Activated T-helper 1 cell treated with anti-CD3 and anti-CD28 coated beads, Interleukin-12 subunit alpha, Interleukin-12 subunit beta, Interleukin-2, Interleukin-4 antibody, amounts not matched to agents 30 ng/mL and 10 ng/mL and 1 ng/mL, durations not matched to agents 14 hours and 24 hours and 36 hours (primary cell): Measurements from ENCODE around the gene SPATA45. TPM values are rescaled to one million over a fixed set of nuclear protein-coding genes. Genes with fewer than 3 reads are reported as not detected.

ENCODE experiments used
- DNase-seq: peaks from one replicate; pipeline ENCODE4 v3.0.0; 2021; ENCODE audit warnings: low spot score
- H3K27ac Mint-ChIP-seq: one replicate; pipeline ENCODE4 v1.8.0; 2021; ENCODE audit warnings: mild to moderate bottlenecking, mixed read lengths
- H3K27me3 Mint-ChIP-seq: one replicate; pipeline ENCODE4 v1.8.0; 2022; ENCODE audit warnings: mild to moderate bottlenecking, moderate library complexity, mixed read lengths; ENCODE audit not compliant: insufficient read depth
- H3K36me3 Mint-ChIP-seq: one replicate; pipeline ENCODE4 v1.8.0; 2021; ENCODE audit warnings: low read depth, mixed read lengths
- H3K4me1 Mint-ChIP-seq: one replicate; pipeline ENCODE4 v1.8.0; 2021; ENCODE audit warnings: low read depth, mixed read lengths
- H3K4me3 Mint-ChIP-seq: one replicate; pipeline ENCODE4 v1.8.0; 2021; ENCODE audit warnings: mild to moderate bottlenecking, moderate library complexity, mixed read lengths
- H3K9me3 Mint-ChIP-seq: one replicate; pipeline ENCODE4 v1.8.0; 2021; ENCODE audit warnings: mixed read lengths
- intact Hi-C: fragments of 100-400 bp; cut with micrococcal nuclease; formaldehyde crosslinking; loops from one replicate; pipeline ENCODE4 v1.15.1; 2024
- total RNA-seq: library from RNA; stranded (reverse); gene quantifications from 2 replicates; pipeline ENCODE4 v1.2.3, GENCODE V29; 2022

Gene SPATA45
- total RNA-seq, 1 donor from 2014 or later: not detected

DNA sequence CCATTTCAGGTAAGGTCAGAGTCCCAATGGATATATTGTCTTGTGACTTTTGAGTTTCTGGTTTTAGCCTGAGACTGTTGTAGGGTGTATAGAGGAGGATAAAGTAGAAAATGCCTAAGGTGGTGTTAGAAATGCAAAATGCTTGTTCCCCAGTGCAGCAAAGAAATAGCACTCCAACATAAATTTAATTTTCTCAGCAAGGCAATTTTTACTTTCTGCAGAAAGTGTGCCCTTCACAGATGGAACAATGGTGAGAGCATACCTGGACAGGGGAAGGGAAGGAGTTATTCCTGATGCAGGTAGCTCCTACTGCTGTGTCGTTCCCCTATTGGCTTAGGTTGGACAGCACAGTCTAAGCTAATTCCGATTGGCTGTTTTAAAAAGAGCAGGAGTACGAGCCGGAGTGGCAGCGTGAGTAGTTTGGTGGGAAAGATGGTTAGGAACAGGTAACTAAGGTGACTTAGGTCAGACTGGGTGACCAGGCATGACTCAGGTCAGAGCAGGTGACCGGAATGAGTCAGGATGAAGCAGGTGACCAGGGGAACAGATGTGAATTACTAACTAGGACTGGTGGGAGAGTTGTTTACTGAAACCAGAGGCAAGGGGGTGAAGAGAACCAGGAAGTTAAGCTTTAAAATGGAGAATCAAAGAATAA, 21.5 kb downstream of the SPATA45 start:
- Mint-ChIP-seq H3K4me1 (no peaks in the 10 kb centered on the region), H3K9me3 (peaks cover 20% of the 10 kb centered on the region), H3K27me3 (peaks cover 10% of the 10 kb centered on the region), H3K27ac (no peak overlapping the region), H3K4me3 (no peak overlapping the region), H3K36me3 (peaks cover 2% of the 10 kb centered on the region)
- intact Hi-C loops: no loop called here
- DNase-seq: no peak

DNA sequence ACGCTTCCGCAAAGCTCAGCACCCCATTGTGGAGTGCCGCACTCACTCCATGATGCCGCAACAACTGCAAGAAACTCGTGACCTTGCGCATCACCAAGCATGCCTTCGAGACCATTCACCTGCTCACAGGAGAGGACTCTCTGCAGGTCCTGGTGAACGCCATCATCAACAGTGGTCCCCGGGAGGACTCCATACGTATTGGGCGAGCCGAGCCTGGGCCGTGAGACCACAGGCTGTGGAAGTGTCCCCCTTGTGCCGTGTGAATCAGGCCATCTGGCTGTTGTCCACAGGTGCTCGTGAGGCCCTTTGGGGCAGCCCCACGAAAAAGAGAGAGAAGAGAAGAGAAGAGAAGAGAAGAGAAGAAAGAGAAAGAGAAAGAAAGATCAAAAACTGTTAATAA, 23.2 kb downstream of the SPATA45 start:
- peaks cover 2% of the 10 kb centered on the region for H3K36me3 Mint-ChIP-seq
- DNase-seq: no peak
- peaks cover 20% of the 10 kb centered on the region for H3K9me3 Mint-ChIP-seq
- no peak overlapping the region for H3K27ac Mint-ChIP-seq
- no peak overlapping the region for H3K4me3 Mint-ChIP-seq
- H3K4me1 Mint-ChIP-seq: peaks cover 7% of the 10 kb centered on the region
- intact Hi-C loops: no loop called here
- H3K27me3 Mint-ChIP-seq: peaks cover 10% of the 10 kb centered on the region

DNA sequence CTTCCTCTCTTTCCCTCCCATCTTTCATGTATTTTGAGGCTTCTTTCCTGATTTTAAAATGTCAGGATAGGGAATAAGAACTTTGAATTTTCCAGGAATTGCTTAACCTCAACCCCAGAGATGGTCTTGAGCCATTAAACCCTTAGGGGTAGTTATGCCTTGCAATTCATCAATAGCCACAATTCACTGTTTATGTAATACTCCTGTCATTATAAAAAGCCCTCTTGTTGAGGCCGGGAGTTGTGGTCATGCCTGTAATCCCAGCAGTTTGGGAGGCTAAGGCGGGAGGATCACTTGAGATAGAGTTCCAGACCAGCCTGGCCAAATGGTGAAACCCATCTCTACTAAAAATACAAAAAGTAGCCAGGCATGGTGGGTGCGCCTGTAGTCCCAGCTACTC, 24.5 kb downstream of the SPATA45 start:
- no peak for DNase-seq
- Mint-ChIP-seq H3K36me3 (peaks cover 4% of the 10 kb centered on the region), H3K4me1 (peaks cover 7% of the 10 kb centered on the region), H3K9me3 (peaks cover 20% of the 10 kb centered on the region), H3K27me3 (peaks cover 7% of the 10 kb centered on the region), H3K4me3 (no peak overlapping the region), H3K27ac (no peak overlapping the region)
- intact Hi-C loops: no loop called here

DNA sequence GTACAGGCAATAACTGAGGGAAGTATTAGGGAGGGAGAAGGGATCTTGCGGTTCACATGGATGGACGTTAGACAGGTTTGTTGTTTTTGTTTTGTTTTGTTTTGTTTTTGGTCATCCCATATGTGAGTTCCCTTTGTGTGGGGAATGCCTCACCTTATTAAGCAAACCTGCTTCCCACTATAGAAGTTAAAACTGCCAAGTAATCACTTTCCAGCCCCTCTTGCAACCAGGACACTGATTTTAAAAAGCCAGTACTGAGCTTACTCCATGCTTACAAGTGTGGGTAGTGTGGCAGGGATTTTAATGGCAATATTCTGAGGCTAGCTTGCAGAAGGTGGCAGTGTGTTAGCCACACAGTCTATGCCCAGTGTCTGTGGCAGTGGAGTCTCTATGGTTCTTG, 26.5 kb downstream of the SPATA45 start:
- no peak overlapping the region for H3K4me3 Mint-ChIP-seq
- no peak overlapping the region for H3K27ac Mint-ChIP-seq
- intact Hi-C loops: no loop called here
- peaks cover 4% of the 10 kb centered on the region for H3K27me3 Mint-ChIP-seq
- peaks cover 7% of the 10 kb centered on the region for H3K4me1 Mint-ChIP-seq
- peaks cover 6% of the 10 kb centered on the region for H3K36me3 Mint-ChIP-seq
- H3K9me3 Mint-ChIP-seq: peaks cover 15% of the 10 kb centered on the region
- DNase-seq: no peak

DNA sequence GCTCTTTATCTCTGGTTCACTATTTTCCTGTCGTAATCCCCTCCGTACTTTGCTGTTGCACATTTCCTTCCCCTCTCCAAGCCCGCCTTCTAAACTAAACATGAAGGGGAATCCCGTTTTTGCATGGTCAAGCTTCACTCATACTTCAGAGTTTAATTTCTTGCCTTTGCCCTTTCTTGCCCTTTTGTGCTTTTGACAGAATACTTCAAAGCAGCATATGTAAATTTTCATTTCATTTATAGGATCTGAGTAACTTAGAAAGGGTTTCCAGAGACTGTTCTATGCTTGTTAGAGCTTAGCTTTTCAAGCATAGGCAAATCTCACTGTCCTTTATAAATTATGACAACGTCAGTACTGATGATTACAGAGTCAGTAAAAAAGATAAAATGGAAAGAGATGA, 27.7 kb downstream of the SPATA45 start:
- DNase-seq: no peak
- H3K4me3 Mint-ChIP-seq: no peak overlapping the region
- H3K36me3 Mint-ChIP-seq: peaks cover 6% of the 10 kb centered on the region
- peaks cover 8% of the 10 kb centered on the region for H3K9me3 Mint-ChIP-seq
- peaks cover 7% of the 10 kb centered on the region for H3K4me1 Mint-ChIP-seq
- H3K27me3 Mint-ChIP-seq: peaks cover 4% of the 10 kb centered on the region
- intact Hi-C loops: no loop called here
- H3K27ac Mint-ChIP-seq: no peak overlapping the region

DNA sequence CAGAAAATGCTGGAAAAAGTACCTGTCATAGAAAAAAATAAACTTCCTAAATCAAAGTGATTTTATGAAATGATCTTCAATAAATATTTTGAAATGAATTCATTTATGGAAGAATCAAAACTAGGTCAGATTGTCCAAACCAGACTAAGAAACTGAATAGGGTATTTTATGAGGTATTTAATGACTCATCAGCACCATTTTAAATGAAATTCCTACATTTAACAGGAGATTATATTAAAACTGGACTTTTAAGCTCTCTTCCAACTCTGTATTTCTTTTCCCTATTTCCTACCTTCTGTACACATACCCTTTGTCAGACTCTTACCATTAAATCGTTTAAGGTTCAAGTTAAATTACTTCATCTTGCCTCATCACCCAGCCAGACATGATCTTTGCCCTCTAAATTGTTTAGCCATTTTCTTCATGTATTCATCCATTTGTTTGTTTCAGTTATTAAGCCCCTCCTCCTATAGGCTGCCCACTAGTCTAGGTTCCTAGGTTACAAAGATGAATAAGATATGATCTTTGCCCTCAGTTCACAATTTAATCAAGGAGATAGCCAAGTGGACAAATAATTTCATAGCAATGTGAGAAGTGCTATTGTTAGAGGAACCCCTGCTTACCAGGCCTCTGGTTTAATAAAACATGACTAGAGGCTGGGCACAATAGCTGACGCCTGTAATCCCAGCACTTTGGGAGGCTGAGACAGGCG, 30.7 kb downstream of the SPATA45 start:
- H3K27ac Mint-ChIP-seq: no peak overlapping the region
- DNase-seq: no peak
- H3K9me3 Mint-ChIP-seq: no peaks in the 10 kb centered on the region
- intact Hi-C loops: no loop called here
- H3K4me1 Mint-ChIP-seq: peaks cover 7% of the 10 kb centered on the region
- peaks cover 4% of the 10 kb centered on the region for H3K36me3 Mint-ChIP-seq
- peaks cover 4% of the 10 kb centered on the region for H3K27me3 Mint-ChIP-seq
- H3K4me3 Mint-ChIP-seq: no peak overlapping the region

DNA sequence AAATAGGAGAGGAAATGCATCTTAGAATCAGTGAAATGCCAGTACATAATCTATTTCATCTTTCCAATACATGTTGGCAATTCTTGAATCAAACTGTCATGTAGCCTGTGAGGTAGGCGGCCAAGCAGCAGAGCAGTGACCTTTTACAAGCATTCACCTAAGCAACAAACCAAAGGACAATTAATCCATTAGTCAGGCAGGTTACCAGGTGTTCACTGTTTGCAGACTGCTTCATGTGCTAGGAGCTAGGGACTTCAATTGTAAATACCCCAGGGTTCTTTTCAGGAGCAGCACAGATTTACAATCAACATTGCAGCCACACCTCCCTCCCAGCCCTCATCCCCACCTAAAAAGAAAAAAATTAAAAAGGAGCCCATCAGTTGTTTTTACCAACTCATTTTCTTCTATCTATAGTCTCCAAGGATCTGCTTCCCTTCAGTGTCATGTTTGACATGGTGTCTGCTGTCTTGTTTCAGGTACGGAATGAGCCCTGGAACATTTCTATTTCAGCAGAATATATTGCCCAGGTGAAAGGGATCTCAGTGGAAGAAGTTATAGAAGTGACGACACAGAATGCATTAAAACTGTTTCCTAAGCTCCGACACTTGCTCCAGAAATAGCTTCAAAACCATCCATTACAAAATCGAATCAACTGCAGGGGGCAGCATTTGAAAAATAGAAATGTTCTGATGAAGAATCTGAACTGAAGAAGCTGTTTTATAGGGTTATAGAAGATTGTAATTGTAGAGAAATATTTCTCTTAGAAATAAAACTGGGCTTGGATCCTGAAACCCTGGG, 32.7 kb downstream of the SPATA45 start:
- H3K27me3 Mint-ChIP-seq: peaks cover 4% of the 10 kb centered on the region
- intact Hi-C loops: loop anchor here (1.0 kb wide), 1 partner anchor 181 kb away; no protein-coding TSS in a partner anchor
- H3K36me3 Mint-ChIP-seq: peaks cover 4% of the 10 kb centered on the region
- DNase-seq: no peak
- no peak overlapping the region for H3K27ac Mint-ChIP-seq
- H3K4me3 Mint-ChIP-seq: no peak overlapping the region
- peaks cover 4% of the 10 kb centered on the region for H3K4me1 Mint-ChIP-seq
- H3K9me3 Mint-ChIP-seq: no peaks in the 10 kb centered on the region

DNA sequence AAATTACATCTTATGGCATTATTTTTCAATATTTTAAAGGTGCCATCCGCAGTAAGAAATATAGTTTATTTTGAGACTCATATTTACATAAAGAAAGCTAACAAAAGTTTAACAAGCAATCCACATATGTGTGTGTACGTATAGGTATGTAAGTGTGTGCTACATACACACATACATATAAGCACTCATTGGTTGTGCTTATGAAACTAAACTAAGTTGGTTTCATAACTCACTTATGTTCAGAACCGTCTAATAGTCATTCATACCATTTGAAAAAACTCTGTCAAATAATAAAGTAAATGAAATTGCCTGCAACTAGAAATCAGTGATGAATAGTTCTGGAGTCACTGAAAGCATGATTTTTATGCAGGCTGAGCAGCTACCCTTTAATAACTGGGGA, 41.7 kb downstream of the SPATA45 start:
- DNase-seq: no peak
- Mint-ChIP-seq H3K4me3 (no peak overlapping the region), H3K9me3 (no peaks in the 10 kb centered on the region), H3K27me3 (no peaks in the 10 kb centered on the region), H3K4me1 (no peaks in the 10 kb centered on the region), H3K36me3 (peaks cover 18% of the 10 kb centered on the region), H3K27ac (no peak overlapping the region)
- intact Hi-C loops: no loop called here

DNA sequence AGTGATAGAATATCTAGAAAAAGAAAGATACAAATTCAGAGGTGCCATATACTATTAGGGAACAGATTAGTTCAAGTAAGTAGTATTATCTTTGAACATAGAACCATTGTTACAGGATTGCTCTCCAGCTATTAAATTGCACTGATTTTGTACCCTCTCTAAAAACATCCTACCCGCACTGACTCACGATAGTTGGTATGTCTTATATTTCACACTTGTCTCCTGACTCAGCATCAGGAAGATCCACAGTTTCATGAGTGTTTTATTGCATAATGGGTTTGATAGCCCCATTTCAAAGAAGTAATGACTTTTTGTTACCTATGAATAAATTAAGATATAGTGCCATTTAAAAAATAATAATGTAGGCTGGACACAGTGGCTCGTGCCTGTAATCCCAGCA, 49.8 kb downstream of the SPATA45 start:
- no peak for DNase-seq
- Mint-ChIP-seq H3K27ac (no peak overlapping the region), H3K9me3 (peaks cover 4% of the 10 kb centered on the region), H3K4me1 (peaks cover 16% of the 10 kb centered on the region), H3K27me3 (no peaks in the 10 kb centered on the region), H3K4me3 (no peak overlapping the region), H3K36me3 (peaks cover 34% of the 10 kb centered on the region)
- intact Hi-C loops: loop anchor here (10.0 kb wide), 1 partner anchor 1123 kb away; the partner anchor contains the start of gene NEK2

DNA sequence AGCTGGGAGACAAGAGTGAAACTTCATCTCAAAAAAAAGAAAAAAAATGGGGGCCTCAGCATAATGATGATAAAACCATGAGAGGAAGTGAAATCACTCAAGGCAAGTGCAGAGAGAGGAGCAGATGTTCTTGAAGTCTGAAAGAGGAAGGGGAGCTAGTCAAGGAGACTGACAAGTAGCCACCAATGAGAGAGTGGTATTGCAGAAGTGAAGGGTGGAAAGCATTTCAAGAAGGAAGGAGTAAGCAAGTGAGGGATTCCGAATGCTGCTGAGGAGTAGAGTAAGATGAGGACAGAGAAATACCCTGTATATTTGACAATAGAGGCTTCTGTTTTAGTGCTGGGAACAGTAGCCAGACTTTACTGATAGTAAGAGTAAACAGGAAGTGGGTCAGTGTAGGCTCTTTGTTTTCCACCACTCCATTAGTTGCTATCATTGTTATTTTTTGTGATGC, 52.9 kb downstream of the SPATA45 start:
- H3K36me3 Mint-ChIP-seq: peaks cover 26% of the 10 kb centered on the region
- intact Hi-C loops: loop anchor here (5.0 to 10.0 kb wide), 3 partner anchors 227 to 1120 kb away; partner anchors contain the start of genes LPGAT1 and NEK2
- peaks cover 23% of the 10 kb centered on the region for H3K4me1 Mint-ChIP-seq
- no peaks in the 10 kb centered on the region for H3K27me3 Mint-ChIP-seq
- H3K9me3 Mint-ChIP-seq: peaks cover 4% of the 10 kb centered on the region
- H3K4me3 Mint-ChIP-seq: peak overlapping the region; percentile 16
- H3K27ac Mint-ChIP-seq: peak overlapping the region; percentile 82
- DNase-seq: no peak

DNA sequence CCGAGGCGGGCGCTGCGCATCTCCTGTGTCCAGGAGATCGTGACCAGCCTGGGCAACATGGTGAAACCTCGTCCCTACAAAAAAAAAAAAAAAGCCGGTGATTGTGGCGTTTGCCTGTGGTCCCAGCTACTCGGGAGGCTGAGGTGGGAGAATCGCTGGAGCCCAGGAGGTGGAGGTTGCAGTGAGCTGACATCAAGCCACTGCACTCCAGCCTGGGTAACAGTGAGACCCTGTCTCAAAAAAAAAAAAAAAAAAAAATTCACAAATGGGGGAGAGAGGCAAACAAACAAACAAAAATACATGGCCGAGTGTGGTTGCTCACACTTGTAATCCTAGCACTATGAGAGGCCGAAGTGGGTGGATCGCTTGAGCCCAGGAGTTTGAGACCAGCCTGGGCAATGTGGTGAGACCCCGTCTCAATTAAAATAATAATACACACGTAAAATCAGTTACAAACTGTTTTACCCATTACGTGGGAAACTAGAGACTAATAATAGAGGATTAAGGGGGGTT, 55.0 kb downstream of the SPATA45 start:
- no peak for DNase-seq
- intact Hi-C loops: loop anchor here (5.0 to 10.0 kb wide), 3 partner anchors 225 to 1118 kb away; partner anchors contain the start of genes LPGAT1 and NEK2
- peak overlapping the region; percentile 99 for H3K4me3 Mint-ChIP-seq
- peaks cover 16% of the 10 kb centered on the region for H3K36me3 Mint-ChIP-seq
- peaks cover 4% of the 10 kb centered on the region for H3K9me3 Mint-ChIP-seq
- no peaks in the 10 kb centered on the region for H3K27me3 Mint-ChIP-seq
- peak overlapping the region; percentile 98 for H3K27ac Mint-ChIP-seq
- H3K4me1 Mint-ChIP-seq: peaks cover 30% of the 10 kb centered on the region

DNA sequence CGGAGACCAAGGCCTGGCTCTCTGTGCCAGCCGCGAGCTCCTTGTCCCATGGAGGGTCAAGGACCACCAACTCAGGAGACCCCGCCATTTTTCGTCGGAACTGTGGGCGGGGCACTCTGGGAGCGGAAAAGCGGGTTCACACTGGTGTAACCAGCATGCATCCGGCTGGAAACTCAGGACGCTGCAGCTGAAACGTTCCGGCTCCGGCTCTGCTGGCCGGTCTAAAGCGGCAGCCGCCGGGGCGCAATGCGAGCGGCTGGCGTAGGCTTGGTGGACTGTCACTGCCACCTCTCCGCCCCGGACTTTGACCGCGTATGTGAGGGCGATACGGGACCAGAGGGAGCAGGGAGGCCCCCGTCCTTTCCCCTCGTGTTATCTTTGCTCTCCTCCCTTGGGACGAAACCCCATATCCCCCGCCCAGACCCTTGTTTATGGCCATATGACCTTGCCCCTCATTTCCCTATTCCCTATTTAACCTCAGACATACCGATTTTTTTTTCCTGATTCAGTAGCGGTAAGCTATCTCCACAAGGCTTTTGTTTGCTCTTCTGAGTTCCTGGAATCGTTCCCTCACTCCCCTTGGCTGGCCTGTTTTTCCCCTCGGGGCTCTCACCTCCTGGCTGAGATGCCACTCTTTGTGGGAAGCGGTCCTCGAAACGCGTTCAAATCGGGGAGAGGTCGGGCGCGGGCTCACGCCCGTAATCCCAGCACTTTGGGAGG, 55.6 kb downstream of the SPATA45 start, which contains the start of the genes NSL1 and TATDN3:
Gene NSL1, minus strand, starts transcription at position 102 of the 720 bp plus-strand sequence. Its CDS starts 14 bp downstream, at position 88.
Gene TATDN3, plus strand, starts transcription at position 219 of the 720 bp plus-strand sequence. Its CDS starts 28 bp downstream, at position 247.
- peaks cover 4% of the 10 kb centered on the region for H3K9me3 Mint-ChIP-seq
- H3K4me3 Mint-ChIP-seq: peak within 1 kb of the TSS; percentile 99
- no peaks in the 10 kb centered on the region for H3K27me3 Mint-ChIP-seq
- H3K27ac Mint-ChIP-seq: peak within 1 kb of the TSS; percentile 98
- H3K36me3 Mint-ChIP-seq: peaks cover 15% of the 10 kb centered on the region
- intact Hi-C loops: loop anchor here (1.0 to 10.0 kb wide), 12 partner anchors 22 to 1117 kb away; partner anchors contain the start of genes ANGEL2, ATF3, DTL and FLVCR1
- DNase-seq: peak; percentile 93
- H3K4me1 Mint-ChIP-seq: peaks cover 30% of the 10 kb centered on the region
